ENCODE measurements around the gene USP34. TPM values are rescaled to one million over a fixed set of nuclear protein-coding genes. Genes with fewer than 3 reads are reported as not detected.

The USP34 gene
- total and polyA plus RNA-seq, 9 of the 15 experiments (the other 6 are each of a cell fraction or from before 2014, with no cell fraction given): 19.8 to 108 (median 67.8) TPM

DNA sequence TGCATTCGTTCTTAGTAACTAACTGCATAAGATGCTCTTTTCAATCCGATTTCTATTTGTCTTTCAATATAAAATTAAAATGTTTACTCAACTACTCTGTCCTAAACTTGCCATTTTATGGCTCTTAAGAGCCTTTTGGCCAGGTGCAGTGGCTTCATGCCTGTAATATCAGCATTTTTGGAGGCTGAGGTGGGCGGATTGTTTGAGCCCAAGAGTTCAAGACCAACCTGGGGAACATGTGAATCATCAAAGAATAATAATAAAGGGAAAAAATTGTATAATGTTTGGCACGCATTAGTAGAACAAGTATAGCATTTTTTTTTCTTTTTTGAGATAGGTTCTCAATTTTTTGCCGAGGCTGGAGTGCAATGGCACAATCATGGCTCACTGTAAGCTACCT lies 216.4 kb downstream of the USP34 start:
- ATAC-seq (no peak), DNase-seq (ENCODE audit: extremely low read depth in 1 of 4, low spot score in 3 of 4) (no peak), FAIRE-seq (no peak)
- no TSS peak for BruUV-seq (replicated peaks)
- ChIA-PET POLR2A (interaction anchor here (1.2 to 1.5 kb wide), 2 partner anchors 9 to 10 kb away, joined by 3 read pairs; no protein-coding TSS in a partner anchor), CTCF (ENCODE audit: low intra/inter-chr PET ratio) (no interaction called here)
- 100% methylated on average over 5 of the region's 5 CpGs for WGBS (ENCODE audit: insufficient coverage, low coverage, missing lambda C conversion rate)
- Histone ChIP-seq H3K79me2 (ENCODE audit: control insufficient read depth, insufficient read depth, low read length) (no peaks in the 10 kb centered on the region), H3K4me1 (replicated peaks in 1 of 2; ENCODE audit: control insufficient read depth in 2 of 2, insufficient read depth in 2 of 2, low read length in 2 of 2) (peaks cover 0 to 11% of the 10 kb centered on the region in 2 experiments; a peak in 2 of 5 replicates), H3K36me3 (ENCODE audit: control insufficient read depth, insufficient read depth, low read length) (peaks cover 82% of the 10 kb centered on the region), H3K9me1 (ENCODE audit: control insufficient read depth, insufficient read depth, low read length) (no peaks in the 10 kb centered on the region), H3K9ac (ENCODE audit: insufficient read depth in 1 of 2, low read depth in 2 of 2, low read length in 2 of 2) (no peak overlapping the region), H3K27ac (ENCODE audit: extremely low read depth, low read depth, low read length) (no peak overlapping the region), H3K9me3 (replicated peaks; ENCODE audit: control insufficient read depth, insufficient read depth, low read depth, low read length) (no peaks in the 10 kb centered on the region), H2AFZ (ENCODE audit: low read depth, low read length) (no peak overlapping the region), H3K4me2 (ENCODE audit: insufficient read depth, low read length) (no peak overlapping the region), H4K20me1 (replicated peaks; ENCODE audit: control insufficient read depth, insufficient read depth, low read length) (no peaks in the 10 kb centered on the region), H3K4me3 (no peak overlapping the region), H3K27me3 (ENCODE audit: control insufficient read depth in 2 of 2, insufficient read depth in 2 of 2, low read length in 2 of 2) (no peaks in the 10 kb centered on the region)
- no peak for TF ChIP-seq CCNT2 (IDR thresholded peaks at IDR 0.05; ENCODE audit: borderline replicate concordance, extremely low read depth, insufficient read length, low read depth, low read length)
- no peak for TF ChIP-seq HIVEP1 (CRISPR knock-in tag; IDR thresholded peaks at IDR 0.05)
- TF ChIP-seq ZNF174 (CRISPR knock-in tag; IDR thresholded peaks at IDR 0.05): no peak
- TF ChIP-seq POLR2G (IDR thresholded peaks at IDR 0.05; ENCODE audit: low read depth, low read length): no peak
- no peak for TF ChIP-seq ZNF551 (CRISPR knock-in tag; IDR thresholded peaks at IDR 0.05)
- TF ChIP-seq ZNF274 (IDR thresholded peaks at IDR 0.05; ENCODE audit: borderline replicate concordance, low read depth, low read length): no peak
- in situ Hi-C loops (cut with MboI): no loop called here
- intact Hi-C loops (cut with micrococcal nuclease): no loop called here

DNA sequence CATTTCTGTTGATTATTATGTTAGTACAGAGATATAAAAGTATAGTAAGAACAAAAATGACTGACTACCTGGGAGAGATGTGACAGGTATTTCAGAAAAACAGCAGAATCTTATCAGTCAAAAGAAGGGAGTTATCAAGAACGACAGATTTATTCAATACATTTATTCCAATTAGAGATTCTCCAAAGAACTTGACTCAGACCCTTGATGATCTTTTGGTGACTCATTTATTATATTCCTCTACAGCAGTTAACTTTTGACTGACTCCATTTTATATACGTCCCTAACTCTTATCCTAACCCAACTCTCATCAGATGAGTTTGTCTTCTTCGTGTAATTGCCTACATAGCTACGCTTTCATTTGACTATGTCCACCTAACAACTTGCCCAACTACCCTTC lies 217.8 kb downstream of the USP34 start:
- H2AFZ ChIP-seq (ENCODE audit: low read depth, low read length): no peak overlapping the region
- no peak overlapping the region for H3K27ac ChIP-seq (ENCODE audit: extremely low read depth, low read depth, low read length)
- no peak for TF ChIP-seq ZNF583 (CRISPR knock-in tag; IDR thresholded peaks at IDR 0.05)
- TF ChIP-seq, protein P1, sequence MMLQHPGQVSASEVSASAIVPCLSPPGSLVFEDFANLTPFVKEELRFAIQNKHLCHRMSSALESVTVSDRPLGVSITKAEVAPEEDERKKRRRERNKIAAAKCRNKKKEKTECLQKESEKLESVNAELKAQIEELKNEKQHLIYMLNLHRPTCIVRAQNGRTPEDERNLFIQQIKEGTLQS (IDR thresholded peaks at IDR 0.05): 0 out of 2 replicates have a peak, but pooled peaks have one; percentile 10
- TF ChIP-seq, protein P1 (CRISPR knock-in tag; conservative IDR thresholded peaks at IDR 0.05): no peak
- no peaks in the 10 kb centered on the region for H4K20me1 ChIP-seq (replicated peaks; ENCODE audit: control insufficient read depth, insufficient read depth, low read length)
- in situ Hi-C loops (cut with MboI) (no loop called here), intact Hi-C loops (cut with micrococcal nuclease) (no loop called here)
- no peaks in the 10 kb centered on the region for H3K9me1 ChIP-seq (ENCODE audit: control insufficient read depth, insufficient read depth, low read length)
- WGBS (ENCODE audit: insufficient coverage, low coverage, missing lambda C conversion rate): 76% methylated on average over 4 of the region's 4 CpGs
- H3K9ac ChIP-seq (ENCODE audit: insufficient read depth in 1 of 2, low read depth in 2 of 2, low read length in 2 of 2): no peak overlapping the region
- ChIA-PET POLR2A (interaction anchor here (1.5 kb wide), 1 partner anchor 12 kb away, joined by 3 read pairs; no protein-coding TSS in a partner anchor), CTCF (ENCODE audit: low intra/inter-chr PET ratio) (no interaction called here)
- H3K9me3 ChIP-seq (replicated peaks; ENCODE audit: control insufficient read depth, insufficient read depth, low read depth, low read length): no peaks in the 10 kb centered on the region
- H3K4me2 ChIP-seq (ENCODE audit: insufficient read depth, low read length): no peak overlapping the region
- H3K79me2 ChIP-seq (ENCODE audit: control insufficient read depth, insufficient read depth, low read length): no peaks in the 10 kb centered on the region
- no peaks in the 10 kb centered on the region for H3K27me3 ChIP-seq (ENCODE audit: control insufficient read depth in 2 of 2, insufficient read depth in 2 of 2, low read length in 2 of 2)
- peaks cover 87% of the 10 kb centered on the region for H3K36me3 ChIP-seq (ENCODE audit: control insufficient read depth, insufficient read depth, low read length)
- no TSS peak for BruUV-seq (replicated peaks)
- H3K4me3 ChIP-seq: no peak overlapping the region
- peaks cover 0 to 11% of the 10 kb centered on the region in 2 experiments; a peak in 2 of 5 replicates for H3K4me1 ChIP-seq (replicated peaks in 1 of 2; ENCODE audit: control insufficient read depth in 2 of 2, insufficient read depth in 2 of 2, low read length in 2 of 2)
- FAIRE-seq: no peak
- no peak for DNase-seq (ENCODE audit: extremely low read depth in 1 of 4, low spot score in 3 of 4)
- no peak for ATAC-seq

All from K562 (cell line).